GM23338 (cell line): ENCODE data around the gene SPACA5.
"Not testable (repeated sequence)": the region's sequence is repeated elsewhere in the genome, so short reads cannot be mapped to it uniquely, and the experiment has no call there.

Experiments used
- CTCF ChIP-seq, 2 experiments: fragments of 200-600 bp in 1 of 2; sonication (generic) in 1 of 2; conservative IDR thresholded peaks; 2 replicates each; pipeline versions ENCODE4 v1.5.1 to v1.6.1; 2016 to 2017; ENCODE audit warnings: antibody characterized with exemption in 2 of 2, low read depth in 2 of 2, mild to moderate bottlenecking in 2 of 2, moderate library complexity in 1 of 2
- ZNF462 ChIP-seq: fragments of 250-450 bp; sonication (Bioruptor Pico); IDR thresholded peaks from 2 replicates; pipeline ENCODE4 v1.5.0; 2020; ENCODE audit warnings: mild to moderate bottlenecking, moderate library complexity

DNA sequence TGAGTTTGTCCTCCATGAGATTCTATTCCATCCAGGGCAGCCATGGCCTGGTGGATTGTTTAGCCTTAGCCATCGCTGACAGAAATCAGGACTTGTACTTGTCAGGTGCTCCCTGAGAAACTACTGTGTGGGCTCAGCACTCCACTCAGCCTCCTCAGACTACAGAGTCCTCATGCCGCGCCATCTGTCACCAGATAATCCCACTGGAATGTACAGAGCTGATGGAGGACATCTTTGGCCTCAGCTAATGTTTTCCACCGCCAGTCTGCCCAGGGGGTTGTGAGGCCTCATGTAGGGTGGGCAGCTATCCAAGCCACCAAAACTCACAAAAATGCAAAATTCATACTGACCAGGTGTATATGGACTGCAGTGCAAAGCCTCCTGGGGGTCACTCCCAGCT lies 48.6 kb upstream of the SPACA5 start:
- TF ChIP-seq CTCF (conservative IDR thresholded peaks at IDR 0.05; ENCODE audit: low read depth in 2 of 2); ZNF462 (CRISPR knock-in tag): not testable (repeated sequence)
